HG02852 (cell line): Measurements from ENCODE around the gene TMEM131L.
"Not testable (repeated sequence)": the region's sequence is repeated elsewhere in the genome, so short reads cannot be mapped to it uniquely, and the experiment has no call there.

Experiments used
- ATAC-seq: cut with Tn5 transposase; IDR thresholded peaks from one replicate; pipeline ENCODE4 v1.9.1; 2021; ENCODE audit warnings: mild to moderate bottlenecking, moderate library complexity; ENCODE audit not compliant: unreplicated experiment

TMEM131L gene

GRCh38 chr4:153643406-153644383, 177.5 kb downstream of the TMEM131L start:
- peak; percentile 79 for ATAC-seq

GRCh38 chr4:153645183-153645582, 179.0 kb downstream of the TMEM131L start:
- no peak for ATAC-seq

GRCh38 chr4:153646261-153646660, 180.1 kb downstream of the TMEM131L start:
- ATAC-seq, result no peak

GRCh38 chr4:153646978-153647377, 180.8 kb downstream of the TMEM131L start:
- ATAC-seq, result no peak

- no peak for ATAC-seq
Observed at GRCh38 chr4:153647975-153648374, 181.8 kb downstream of the TMEM131L start.

- no peak for ATAC-seq
Observed at GRCh38 chr4:153649572-153649991, 183.4 kb downstream of the TMEM131L start.

- no peak for ATAC-seq
Observed at GRCh38 chr4:153651116-153651515, 185.0 kb downstream of the TMEM131L start.

- no peak for ATAC-seq
Observed at GRCh38 chr4:153651587-153651986, 185.4 kb downstream of the TMEM131L start.

GRCh38 chr4:153652051-153652784, 186.1 kb downstream of the TMEM131L start:
- ATAC-seq, result no peak

GRCh38 chr4:153655002-153655541, 188.9 kb downstream of the TMEM131L start:
- ATAC-seq, result no peak

GRCh38 chr4:153655928-153656327, 189.8 kb downstream of the TMEM131L start:
- ATAC-seq, result no peak

GRCh38 chr4:153661215-153661822, 195.2 kb downstream of the TMEM131L start:
- no peak for ATAC-seq

- ATAC-seq, result no peak
Observed at GRCh38 chr4:153661908-153662307, 195.7 kb downstream of the TMEM131L start.

GRCh38 chr4:153663667-153664066, 197.5 kb downstream of the TMEM131L start:
- ATAC-seq, result no peak

GRCh38 chr4:153666505-153666904, 200.3 kb downstream of the TMEM131L start:
- not testable (repeated sequence) for ATAC-seq

GRCh38 chr4:153668647-153669046, 202.5 kb downstream of the TMEM131L start:
- no peak for ATAC-seq

- ATAC-seq, result no peak
Observed at GRCh38 chr4:153669838-153670237, 203.7 kb downstream of the TMEM131L start.

GRCh38 chr4:153676486-153676885, 210.3 kb downstream of the TMEM131L start:
- no peak for ATAC-seq

- ATAC-seq, result no peak
Observed at GRCh38 chr4:153676984-153677383, 210.8 kb downstream of the TMEM131L start.

- no peak for ATAC-seq
Observed at GRCh38 chr4:153679486-153679885, 213.3 kb downstream of the TMEM131L start.

GRCh38 chr4:153683763-153684181, 217.6 kb downstream of the TMEM131L start:
- no peak for ATAC-seq
